Right ventricle myocardium superior (tissue), 1 donor: ENCODE measurements around the gene ZIK1. TPM values are rescaled to one million over a fixed set of nuclear protein-coding genes. Genes with fewer than 3 reads are reported as not detected.

Experiments used
- ATAC-seq: fragments of 200-7000 bp; cut with Tn5 transposase; one replicate; pipeline ENCODE4 v1.9.1; 2020; ENCODE audit warnings: mild to moderate bottlenecking; ENCODE audit not compliant: poor library complexity
- DNase-seq: peaks from one replicate; pipeline ENCODE4 v3.0.0-alpha.2; 2020
- intact Hi-C: fragments of 100-400 bp; cut with DNase I; formaldehyde crosslinking; loops from one replicate; pipeline ENCODE4 v1.11.2; 2022
- total RNA-seq: library from RNA; stranded (reverse); fragmentation: NEBNext Ultra II Directional; extraction: Animal tissue kit (Norgen Biotek cat#: 25700); gene quantifications from one replicate; pipeline ENCODE4 v1.2.1, GENCODE V29; 2021
- donor health status: DM: no; HTN: yes; CAD: no; lungs with severe emphysema.

ZIK1 gene
- total RNA-seq, 1 donor from 2014 or later: 3.8 TPM

- no peak for ATAC-seq
- intact Hi-C loops: no loop called here
- no peak for DNase-seq
Observed at GRCh38 chr19:57599377-57599760, 15.4 kb downstream of the ZIK1 start.

DNA sequence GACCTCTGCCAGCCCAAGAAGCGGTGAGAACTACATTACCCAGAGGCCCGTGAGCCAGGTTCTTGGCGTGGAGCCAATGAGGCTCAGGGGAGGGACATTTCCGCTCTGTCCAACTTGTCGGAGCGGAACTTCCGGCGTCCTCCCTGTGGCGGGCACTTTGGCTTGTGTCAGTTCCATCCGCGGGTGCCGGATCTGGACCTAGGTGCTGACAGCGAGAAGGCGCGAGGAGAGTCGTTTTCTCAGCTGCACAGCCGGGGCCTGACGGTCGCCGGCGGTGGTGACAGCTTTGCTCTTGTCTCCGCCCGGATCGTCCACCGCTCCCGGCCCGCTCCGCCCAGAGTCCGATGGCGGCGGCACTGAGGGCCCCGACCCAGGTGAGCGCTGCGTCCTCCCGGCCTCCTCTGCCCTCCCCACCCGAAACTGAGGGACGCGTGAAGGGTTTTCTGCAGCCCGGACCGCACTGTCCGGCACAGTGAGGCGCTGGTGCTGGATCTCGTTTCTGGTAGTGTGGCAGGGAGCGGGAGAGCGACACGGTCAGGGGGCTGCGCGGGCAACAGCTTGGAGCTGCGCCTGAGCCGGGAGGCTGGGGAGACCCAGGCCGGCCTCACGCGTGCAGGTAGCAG is 15.9 kb downstream of the ZIK1 start, which contains the start of gene ZNF530:
Gene ZNF530 (plus strand): TSS at position 125 of the 623 bp plus-strand sequence. CDS start 4,461 bp downstream, outside the sequence.
- intact Hi-C loops: no loop called here
- DNase-seq (peak; percentile 97), ATAC-seq (peak; percentile 100)

GRCh38 chr19:57606931-57607330 is 23.0 kb downstream of the ZIK1 start:
- ATAC-seq (no peak), DNase-seq (no peak)
- intact Hi-C loops: no loop called here

GRCh38 chr19:57611113-57611512 is 27.2 kb downstream of the ZIK1 start:
- intact Hi-C loops: no loop called here
- no peak for ATAC-seq
- DNase-seq: no peak

- ATAC-seq: peak; percentile 99
- intact Hi-C loops: no loop called here
- DNase-seq: peak; percentile 96
Observed at GRCh38 chr19:57613941-57614743, 30.2 kb downstream of the ZIK1 start, which contains the start of gene ZNF134. TSS of gene ZNF134 (plus strand) at chr19:57614242. CDS start at chr19:57619469, 5,227 bp downstream.

DNA sequence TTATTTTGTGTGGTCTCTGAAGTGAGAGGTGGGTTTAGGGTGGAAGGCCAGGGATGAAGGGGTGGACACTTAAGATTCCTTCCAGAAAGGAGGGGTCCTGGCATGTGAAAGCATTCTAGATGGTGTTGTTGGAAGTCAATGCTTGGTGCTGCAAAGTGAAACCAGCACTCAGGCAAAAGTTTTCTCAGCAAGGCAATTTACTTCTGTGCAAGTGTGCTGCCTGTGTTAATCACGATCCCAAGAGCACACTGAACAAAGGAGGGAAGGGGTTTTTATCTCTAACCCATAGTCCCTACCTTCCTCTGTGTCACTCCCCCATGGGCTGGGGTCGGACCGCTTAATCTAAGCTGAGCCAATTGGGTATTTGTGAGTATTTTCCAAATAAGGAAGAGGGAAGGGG is 31.4 kb downstream of the ZIK1 start:
- ATAC-seq (no peak), DNase-seq (no peak)
- intact Hi-C loops: no loop called here

GRCh38 chr19:57620673-57621348 is 36.9 kb downstream of the ZIK1 start:
- DNase-seq (no peak), ATAC-seq (no peak)
- intact Hi-C loops: no loop called here

GRCh38 chr19:57623091-57623490 is 39.1 kb downstream of the ZIK1 start:
- intact Hi-C loops: no loop called here
- ATAC-seq: no peak
- no peak for DNase-seq

GRCh38 chr19:57632987-57633831 is 49.3 kb downstream of the ZIK1 start, which contains the start of gene ZNF211:
TSS of gene ZNF211 (plus strand) at chr19:57633168. CDS start at chr19:57633347, 179 bp downstream.
- DNase-seq: peak; percentile 96
- intact Hi-C loops: no loop called here
- ATAC-seq: peak; percentile 100

GRCh38 chr19:57633832-57634131 is 49.8 kb downstream of the ZIK1 start:
- DNase-seq: no peak
- ATAC-seq: peak; percentile 37
- intact Hi-C loops: no loop called here

GRCh38 chr19:57637379-57637778 is 53.4 kb downstream of the ZIK1 start:
- ATAC-seq: no peak

DNA sequence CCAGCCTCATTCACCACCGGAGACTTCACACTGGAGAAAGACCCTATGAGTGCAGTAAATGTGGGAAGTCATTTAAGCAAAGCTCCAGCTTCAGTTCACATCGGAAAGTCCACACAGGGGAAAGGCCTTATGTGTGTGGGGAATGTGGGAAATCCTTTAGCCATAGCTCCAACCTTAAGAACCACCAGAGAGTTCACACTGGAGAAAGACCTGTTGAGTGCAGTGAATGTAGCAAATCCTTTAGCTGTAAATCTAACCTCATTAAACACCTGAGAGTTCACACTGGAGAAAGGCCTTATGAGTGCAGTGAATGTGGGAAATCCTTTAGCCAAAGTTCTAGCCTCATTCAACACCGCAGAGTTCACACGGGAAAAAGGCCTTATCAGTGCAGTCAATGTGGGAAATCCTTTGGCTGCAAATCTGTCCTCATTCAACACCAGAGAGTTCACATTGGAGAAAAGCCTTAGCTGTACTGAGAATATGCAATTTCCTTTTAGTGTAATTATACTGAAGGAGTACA is 57.8 kb downstream of the ZIK1 start:
- no peak for ATAC-seq
- intact Hi-C loops: no loop called here
- no peak for DNase-seq

More at GRCh38 chr19:57637379-57637778, 53.4 kb downstream of the ZIK1 start:
- intact Hi-C loops: no loop called here
- no peak for DNase-seq

DNA sequence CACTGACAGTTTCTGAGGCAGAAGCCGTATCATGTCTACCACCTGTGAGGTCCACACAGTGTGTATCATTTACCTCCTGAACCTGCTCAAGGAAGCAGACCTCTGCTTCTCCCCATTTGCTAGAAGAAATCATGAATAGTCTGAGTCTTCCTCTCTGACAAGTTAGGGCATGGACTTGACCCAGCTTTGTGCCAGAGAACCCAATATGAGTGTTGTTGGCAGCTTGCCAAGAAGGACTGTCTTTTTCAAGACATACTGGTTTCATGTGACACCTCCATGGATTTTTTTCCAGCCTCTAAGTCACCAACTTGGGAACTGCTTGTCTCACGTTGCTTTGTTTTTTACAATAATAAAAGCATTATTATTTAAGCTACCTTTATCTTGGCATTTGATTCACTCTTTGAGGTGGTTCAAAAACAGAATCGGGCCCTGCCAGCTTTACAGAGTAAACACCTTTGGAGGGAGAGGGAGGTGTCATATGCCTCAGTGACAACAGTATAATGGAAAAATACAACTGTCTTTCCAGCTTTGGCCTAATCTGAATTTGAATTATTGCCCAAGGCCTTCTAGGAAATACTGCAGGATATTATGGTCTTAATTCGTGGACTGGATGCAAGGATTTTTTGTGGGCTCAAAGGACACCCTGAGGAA is 58.6 kb downstream of the ZIK1 start:
- DNase-seq (no peak), ATAC-seq (no peak)
- intact Hi-C loops: no loop called here

Other genes with a start within 250 kb of the ZIK1 start
- 7.5 TPM for gene ZNF304, start 232.9 kb upstream of the ZIK1 start, total RNA-seq
- 9.1 TPM for gene TRAPPC2B, start 220.6 kb upstream of the ZIK1 start, total RNA-seq
- 3.3 TPM for gene ZNF547, start 220.6 kb upstream of the ZIK1 start, total RNA-seq
- 13.5 TPM for gene ZNF548, start 194.3 kb upstream of the ZIK1 start, total RNA-seq
- gene ZNF17, start 173.0 kb upstream of the ZIK1 start, total RNA-seq: 10.1 TPM
- gene ZNF749, start 148.8 kb upstream of the ZIK1 start, total RNA-seq: 3.4 TPM
- gene VN1R1, start 127.0 kb upstream of the ZIK1 start, total RNA-seq: 3.7 TPM
- gene ZNF772, start 106.6 kb upstream of the ZIK1 start, total RNA-seq: 21.4 TPM
- gene ZNF419, start 96.4 kb upstream of the ZIK1 start, total RNA-seq: 7.7 TPM
- 3.9 TPM for gene ZNF773, start 84.2 kb upstream of the ZIK1 start, total RNA-seq
- gene ZNF549, start 56.8 kb upstream of the ZIK1 start, total RNA-seq: 4.2 TPM
- 8.0 TPM for gene ZNF550, start 24.3 kb upstream of the ZIK1 start, total RNA-seq
- gene ZNF416, start 5.2 kb upstream of the ZIK1 start, total RNA-seq: 4.2 TPM
- 3.7 TPM for gene ZNF530, start 15.7 kb downstream of the ZIK1 start, total RNA-seq
- 15.7 TPM for gene ZNF134, start 30.1 kb downstream of the ZIK1 start, total RNA-seq
- gene ZNF211, start 49.0 kb downstream of the ZIK1 start, total RNA-seq: 8.6 TPM
- not detected for gene ZSCAN4, start 84.8 kb downstream of the ZIK1 start, total RNA-seq
- gene ZNF551, start 97.8 kb downstream of the ZIK1 start, total RNA-seq: 3.1 TPM
- 3.1 TPM for gene ZNF154, start 125.1 kb downstream of the ZIK1 start, total RNA-seq
- gene ZNF671, start 143.5 kb downstream of the ZIK1 start, total RNA-seq: 5.8 TPM
- gene ZNF776, start 162.7 kb downstream of the ZIK1 start, total RNA-seq: 9.8 TPM
- gene ZNF586, start 185.5 kb downstream of the ZIK1 start, total RNA-seq: 9.8 TPM
- 3.5 TPM for gene ZNF552, start 230.8 kb downstream of the ZIK1 start, total RNA-seq
- 6.3 TPM for gene ZNF587B, start 246.2 kb downstream of the ZIK1 start, total RNA-seq